Subcutaneous adipose tissue (tissue), 4 donors: ENCODE measurements around the gene GALNT9. TPM values are rescaled to one million over a fixed set of nuclear protein-coding genes. Genes with fewer than 3 reads are reported as not detected.

Source experiments
- total RNA-seq, 4 donors: library from RNA; depleted of rRNA; stranded (reverse); fragments of >200 nt; gene quantifications; one replicate each; pipeline ENCODE4 v1.1.0, GENCODE V29; 2016
- TF ChIP-seq, protein P1 (sequence below): fragments of 450-650 bp; IDR thresholded peaks from one replicate; pipeline ENCODE4 v1.5.1; 2016; ENCODE audit warnings: low read depth, mild to moderate bottlenecking, control low read depth, antibody characterized with exemption, moderate library complexity

The GALNT9 gene
- total RNA-seq, 4 donors from 2014 or later = not detected

- TF ChIP-seq, protein P1, sequence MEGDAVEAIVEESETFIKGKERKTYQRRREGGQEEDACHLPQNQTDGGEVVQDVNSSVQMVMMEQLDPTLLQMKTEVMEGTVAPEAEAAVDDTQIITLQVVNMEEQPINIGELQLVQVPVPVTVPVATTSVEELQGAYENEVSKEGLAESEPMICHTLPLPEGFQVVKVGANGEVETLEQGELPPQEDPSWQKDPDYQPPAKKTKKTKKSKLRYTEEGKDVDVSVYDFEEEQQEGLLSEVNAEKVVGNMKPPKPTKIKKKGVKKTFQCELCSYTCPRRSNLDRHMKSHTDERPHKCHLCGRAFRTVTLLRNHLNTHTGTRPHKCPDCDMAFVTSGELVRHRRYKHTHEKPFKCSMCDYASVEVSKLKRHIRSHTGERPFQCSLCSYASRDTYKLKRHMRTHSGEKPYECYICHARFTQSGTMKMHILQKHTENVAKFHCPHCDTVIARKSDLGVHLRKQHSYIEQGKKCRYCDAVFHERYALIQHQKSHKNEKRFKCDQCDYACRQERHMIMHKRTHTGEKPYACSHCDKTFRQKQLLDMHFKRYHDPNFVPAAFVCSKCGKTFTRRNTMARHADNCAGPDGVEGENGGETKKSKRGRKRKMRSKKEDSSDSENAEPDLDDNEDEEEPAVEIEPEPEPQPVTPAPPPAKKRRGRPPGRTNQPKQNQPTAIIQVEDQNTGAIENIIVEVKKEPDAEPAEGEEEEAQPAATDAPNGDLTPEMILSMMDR = no peak
Observed at GRCh38 chr12:132351751-132352495, 22.5 kb upstream of the GALNT9 start.

GRCh38 chr12:132349501-132350131, 20.2 kb upstream of the GALNT9 start:
- TF ChIP-seq, protein P1 = no peak

DNA sequence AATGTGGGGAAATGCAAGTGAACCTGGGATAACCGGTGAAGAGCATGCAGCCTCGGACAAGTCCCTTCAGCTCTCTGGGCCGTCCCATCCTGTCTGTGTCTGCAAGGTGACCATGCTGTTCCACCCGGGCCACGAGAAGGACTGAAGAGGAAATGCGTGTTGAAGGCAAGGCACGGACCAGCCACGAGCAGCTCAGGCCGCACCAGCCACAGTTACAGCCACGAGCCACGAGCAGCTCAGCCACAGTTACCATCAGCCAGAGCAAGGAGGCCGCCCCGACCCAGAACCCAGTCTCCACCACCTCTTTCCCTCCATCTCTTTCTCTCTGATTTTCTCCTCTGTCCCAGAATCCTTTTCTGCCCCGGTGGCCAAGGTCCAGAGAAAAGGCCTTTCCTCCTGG, 18.8 kb upstream of the GALNT9 start:
- TF ChIP-seq, protein P1 = no peak

- TF ChIP-seq, protein P1 = no peak
Observed at GRCh38 chr12:132347176-132347855, 17.9 kb upstream of the GALNT9 start.

- TF ChIP-seq, protein P1 = no peak
Observed at GRCh38 chr12:132346471-132347175, 17.2 kb upstream of the GALNT9 start.

GRCh38 chr12:132345561-132346200, 16.3 kb upstream of the GALNT9 start:
- TF ChIP-seq, protein P1 = no peak
